Lung (tissue), 12 donors: ENCODE measurements around the gene GLRX5. TPM values are rescaled to one million over a fixed set of nuclear protein-coding genes. Genes with fewer than 3 reads are reported as not detected.

Source experiments
- ATAC-seq: fragments of 200-7000 bp; cut with Tn5 transposase; one replicate; pipeline ENCODE4 v1.9.1; 2020; ENCODE audit warnings: moderate number of reproducible peaks; ENCODE audit not compliant: insufficient read depth, low FRiP score
- DNase-seq, 3 donors: peaks; one replicate each; pipeline ENCODE4 v3.0.0-alpha.2; 2013 to 2017
- H3K27ac ChIP-seq, 2 donors: one replicate each; pipeline ENCODE4 v1.5.1; 2013; ENCODE audit warnings: mild to moderate bottlenecking in 2 of 2, moderate library complexity in 2 of 2, control low read depth in 1 of 2, inconsistent platforms in 1 of 2, low read depth in 1 of 2, low read length in 1 of 2
- H3K27me3 ChIP-seq, 3 donors: one replicate each; pipeline ENCODE4 v1.5.1; 2013; ENCODE audit warnings: low read length in 2 of 3; ENCODE audit not compliant: control insufficient read depth in 3 of 3, insufficient read depth in 3 of 3
- H3K36me3 ChIP-seq, 4 donors: one replicate each; pipeline ENCODE4 v1.5.1; 2013; ENCODE audit warnings: low read length in 4 of 4, mild to moderate bottlenecking in 1 of 4, moderate library complexity in 1 of 4; ENCODE audit not compliant: control insufficient read depth in 4 of 4, insufficient read depth in 4 of 4
- H3K4me1 ChIP-seq, 5 donors: one replicate each; pipeline ENCODE4 v1.5.1; 2013; ENCODE audit warnings: low read length in 5 of 5, mild to moderate bottlenecking in 2 of 5, moderate library complexity in 1 of 5; ENCODE audit not compliant: control insufficient read depth in 5 of 5, insufficient read depth in 5 of 5
- H3K4me3 ChIP-seq: one replicate; pipeline ENCODE4 v1.5.1; 2013; ENCODE audit warnings: mild to moderate bottlenecking, control low read depth, moderate library complexity
- H3K9ac ChIP-seq, 2 donors: one replicate each; pipeline ENCODE4 v1.5.1; 2013; ENCODE audit warnings: low read length in 2 of 2, control low read depth in 1 of 2; ENCODE audit not compliant: insufficient read depth in 1 of 2
- H3K9me3 ChIP-seq, 4 donors: one replicate each; pipeline ENCODE4 v1.5.1; 2013; ENCODE audit warnings: low read length in 3 of 4, mild to moderate bottlenecking in 1 of 4, moderate library complexity in 1 of 4; ENCODE audit not compliant: control insufficient read depth in 4 of 4, insufficient read depth in 3 of 4
- WGBS, 2 donors: extraction: QIAGEN DNeasy Blood & Tissue Kit; methylation state at CpG; one replicate each; pipeline ENCODE4 v1.1.7; 2013; 5-methylcytosine and 5-hydroxymethylcytosine counted together
- polyA plus RNA-seq, 2 donors: library from polyadenylated mRNA; stranded (reverse); fragments of 200-250 nt; gene quantifications; one replicate each; pipeline ENCODE4 v1.2.1, GENCODE V29; 2013
- total RNA-seq, 2 donors: library from RNA; depleted of rRNA in 1 of 2; stranded (reverse); fragments of >200 nt in 1 of 2; gene quantifications; one replicate each; pipeline ENCODE4 v1.2.1, GENCODE V29; 2014 to 2021
- TF ChIP-seq, protein P1 (sequence below): IDR thresholded peaks from 2 replicates; pipeline ENCODE4 v1.5.1; 2012; ENCODE audit warnings: mild to moderate bottlenecking; ENCODE audit errors: control extremely low read depth, extremely low read depth
- donor health status: control.
- donor health status: control.
- donor health status: Bipolar disorder and iron deficiency.
- donor health status: healthy.
- donor health status: DM: yes; HTN: yes; CAD: no.

GLRX5 gene
- total and polyA plus RNA-seq, 4 donors = 22.4 to 35.6 (median 29.1) TPM

- Histone ChIP-seq H3K27me3 (no peaks in the 10 kb centered on the region), H3K27ac (no peak overlapping the region), H3K9ac (no peak overlapping the region), H3K36me3 (peaks cover 0 to 5% (median 0%) of the 10 kb centered on the region in 4 donors), H3K4me3 (no peak overlapping the region), H3K9me3 (no peaks in the 10 kb centered on the region), H3K4me1 (peaks cover 0 to 15% (median 13%) of the 10 kb centered on the region in 5 donors)
- WGBS, 2 donors = 83 to 93% methylated on average over 8 of the region's 8 CpGs
- DNase-seq (no peak), ATAC-seq (no peak)
- TF ChIP-seq, protein P1, sequence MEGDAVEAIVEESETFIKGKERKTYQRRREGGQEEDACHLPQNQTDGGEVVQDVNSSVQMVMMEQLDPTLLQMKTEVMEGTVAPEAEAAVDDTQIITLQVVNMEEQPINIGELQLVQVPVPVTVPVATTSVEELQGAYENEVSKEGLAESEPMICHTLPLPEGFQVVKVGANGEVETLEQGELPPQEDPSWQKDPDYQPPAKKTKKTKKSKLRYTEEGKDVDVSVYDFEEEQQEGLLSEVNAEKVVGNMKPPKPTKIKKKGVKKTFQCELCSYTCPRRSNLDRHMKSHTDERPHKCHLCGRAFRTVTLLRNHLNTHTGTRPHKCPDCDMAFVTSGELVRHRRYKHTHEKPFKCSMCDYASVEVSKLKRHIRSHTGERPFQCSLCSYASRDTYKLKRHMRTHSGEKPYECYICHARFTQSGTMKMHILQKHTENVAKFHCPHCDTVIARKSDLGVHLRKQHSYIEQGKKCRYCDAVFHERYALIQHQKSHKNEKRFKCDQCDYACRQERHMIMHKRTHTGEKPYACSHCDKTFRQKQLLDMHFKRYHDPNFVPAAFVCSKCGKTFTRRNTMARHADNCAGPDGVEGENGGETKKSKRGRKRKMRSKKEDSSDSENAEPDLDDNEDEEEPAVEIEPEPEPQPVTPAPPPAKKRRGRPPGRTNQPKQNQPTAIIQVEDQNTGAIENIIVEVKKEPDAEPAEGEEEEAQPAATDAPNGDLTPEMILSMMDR = no peak
Observed at GRCh38 chr14:95503365-95504134, 31.3 kb upstream of the GLRX5 start.

GRCh38 chr14:95504135-95505029 lies 30.5 kb upstream of the GLRX5 start:
- no peak overlapping the region for H3K27ac ChIP-seq
- no peak overlapping the region for H3K4me3 ChIP-seq
- no peak for DNase-seq
- H3K4me1 ChIP-seq = peaks cover 0 to 13% (median 5%) of the 10 kb centered on the region in 5 donors
- TF ChIP-seq, protein P1 = no peak
- no peaks in the 10 kb centered on the region for H3K9me3 ChIP-seq
- peaks cover 0 to 5% (median 0%) of the 10 kb centered on the region in 4 donors for H3K36me3 ChIP-seq
- no peak for ATAC-seq
- WGBS, 2 donors = 71 to 74% methylated on average over 6 of the region's 6 CpGs
- no peak overlapping the region for H3K9ac ChIP-seq
- no peaks in the 10 kb centered on the region for H3K27me3 ChIP-seq

DNA sequence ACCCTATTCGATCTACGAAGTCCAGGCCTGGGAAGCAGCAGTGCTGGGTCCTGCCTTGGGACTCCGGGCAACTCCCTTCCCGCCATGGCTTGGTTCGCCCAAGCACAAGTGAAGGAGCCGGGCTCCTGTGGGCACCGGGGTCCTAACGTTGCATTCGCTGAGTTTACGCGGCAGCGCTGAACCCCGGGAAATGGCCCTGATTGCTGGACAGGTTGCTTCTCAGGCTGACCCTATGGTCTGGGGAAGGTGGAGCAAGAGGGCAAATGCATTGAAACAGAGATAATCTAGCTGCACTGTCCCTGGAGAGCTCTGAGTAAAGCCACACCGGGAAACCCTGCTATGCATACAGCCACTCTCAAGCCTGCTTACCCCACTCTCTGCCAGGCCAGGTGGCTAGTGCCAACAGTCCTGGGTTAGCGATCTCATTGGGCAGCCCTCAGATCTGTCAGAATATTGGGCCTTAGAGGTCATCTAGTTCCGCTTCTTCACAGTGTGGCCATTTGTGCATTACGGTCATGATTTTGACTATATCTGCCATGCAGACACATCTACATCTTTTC lies 29.7 kb upstream of the GLRX5 start:
- no peak overlapping the region for H3K9ac ChIP-seq
- DNase-seq (no peak), ATAC-seq (no peak)
- H3K4me1 ChIP-seq = peaks cover 0 to 13% (median 2%) of the 10 kb centered on the region in 5 donors
- H3K27ac ChIP-seq = no peak overlapping the region
- no peak overlapping the region for H3K4me3 ChIP-seq
- TF ChIP-seq, protein P1 = no peak
- no peaks in the 10 kb centered on the region for H3K9me3 ChIP-seq
- WGBS, 2 donors = 87 to 88% methylated on average over 17 of the region's 17 CpGs
- H3K27me3 ChIP-seq = no peaks in the 10 kb centered on the region
- H3K36me3 ChIP-seq = peaks cover 0 to 5% (median 0%) of the 10 kb centered on the region in 4 donors
